ENCODE results near the gene MYB.

The MYB gene

GRCh38 chr6:135268740-135269139 is 87.6 kb downstream of the MYB start:
- H3K4me3 ChIP-seq (ENCODE audit: low read depth, low read length), result no peak overlapping the region
- no peak for TF ChIP-seq CTCF (IDR thresholded peaks at IDR 0.05; ENCODE audit: low read depth, low read length, missing control alignments)
- in situ Hi-C loops (cut with HindIII; ENCODE audit: low sequenced_read_pairs), result no loop called here
- no peak for DNase-seq (ENCODE audit: low read depth)
